ENCODE results near the gene CD28. TPM values are rescaled to one million over a fixed set of nuclear protein-coding genes. Genes with fewer than 3 reads are reported as not detected.

The CD28 gene
- total and polyA plus RNA-seq, 4 donors = 0.14 to 3.0 (median 0.92) TPM

DNA sequence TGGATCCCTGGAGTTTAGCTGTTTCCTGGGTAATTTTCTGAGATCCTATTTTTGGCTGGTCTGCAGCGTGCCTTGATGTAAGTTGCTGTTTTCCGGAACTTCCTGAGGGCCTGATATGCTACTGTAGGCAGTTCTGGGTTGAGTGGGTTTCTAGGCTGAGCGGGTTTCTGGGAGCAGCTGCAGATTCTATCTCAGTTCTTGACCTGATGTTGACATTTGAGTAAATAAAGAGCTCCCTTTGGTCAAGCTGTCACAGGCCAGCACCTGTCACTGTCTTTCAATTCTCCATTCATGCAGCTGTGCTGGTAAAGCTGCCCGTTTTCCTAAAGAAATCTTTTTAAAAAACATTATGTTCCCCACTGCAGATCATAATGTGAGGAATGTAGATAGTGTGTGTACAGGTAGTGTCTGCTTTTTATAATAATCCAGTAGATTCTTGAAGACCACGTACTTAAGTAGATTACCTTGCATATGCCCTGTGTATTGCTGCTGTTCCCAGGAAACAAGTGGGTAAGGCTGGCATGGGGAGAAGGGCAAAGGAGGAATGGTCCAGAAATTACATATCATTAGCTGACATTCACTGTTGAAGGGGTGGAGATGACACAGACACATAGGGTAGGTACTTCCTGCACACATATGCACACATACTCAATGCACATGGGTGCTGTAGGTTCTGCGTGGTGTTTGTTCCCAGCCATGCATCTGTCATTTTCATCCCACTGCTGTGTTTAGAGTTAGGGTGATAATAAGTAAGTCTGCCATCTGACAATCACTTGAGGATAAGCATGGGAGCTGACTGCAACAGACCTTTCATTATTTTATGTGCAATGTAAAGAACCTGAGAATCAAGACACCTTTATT, 25.9 kb downstream of the CD28 start:
- no peak for ATAC-seq (ENCODE audit: insufficient read depth, low FRiP score)
- Histone ChIP-seq H3K27me3 (ENCODE audit: control insufficient read depth in 3 of 3, insufficient read depth in 3 of 3, low read length in 2 of 3) (no peaks in the 10 kb centered on the region), H3K27ac (ENCODE audit: low read depth in 1 of 2, low read length in 1 of 2) (no peak overlapping the region), H3K9me3 (ENCODE audit: control insufficient read depth in 4 of 4, insufficient read depth in 3 of 4, low read length in 3 of 4) (no peaks in the 10 kb centered on the region), H3K4me3 (no peak overlapping the region), H3K36me3 (ENCODE audit: control insufficient read depth in 4 of 4, insufficient read depth in 4 of 4, low read length in 4 of 4) (no peaks in the 10 kb centered on the region), H3K4me1 (ENCODE audit: control insufficient read depth in 5 of 5, insufficient read depth in 5 of 5, low read length in 5 of 5) (peaks cover 0 to 1% (median 0%) of the 10 kb centered on the region in 5 donors), H3K9ac (ENCODE audit: insufficient read depth in 1 of 2, low read length in 2 of 2) (no peak overlapping the region)
- TF ChIP-seq, protein P1, sequence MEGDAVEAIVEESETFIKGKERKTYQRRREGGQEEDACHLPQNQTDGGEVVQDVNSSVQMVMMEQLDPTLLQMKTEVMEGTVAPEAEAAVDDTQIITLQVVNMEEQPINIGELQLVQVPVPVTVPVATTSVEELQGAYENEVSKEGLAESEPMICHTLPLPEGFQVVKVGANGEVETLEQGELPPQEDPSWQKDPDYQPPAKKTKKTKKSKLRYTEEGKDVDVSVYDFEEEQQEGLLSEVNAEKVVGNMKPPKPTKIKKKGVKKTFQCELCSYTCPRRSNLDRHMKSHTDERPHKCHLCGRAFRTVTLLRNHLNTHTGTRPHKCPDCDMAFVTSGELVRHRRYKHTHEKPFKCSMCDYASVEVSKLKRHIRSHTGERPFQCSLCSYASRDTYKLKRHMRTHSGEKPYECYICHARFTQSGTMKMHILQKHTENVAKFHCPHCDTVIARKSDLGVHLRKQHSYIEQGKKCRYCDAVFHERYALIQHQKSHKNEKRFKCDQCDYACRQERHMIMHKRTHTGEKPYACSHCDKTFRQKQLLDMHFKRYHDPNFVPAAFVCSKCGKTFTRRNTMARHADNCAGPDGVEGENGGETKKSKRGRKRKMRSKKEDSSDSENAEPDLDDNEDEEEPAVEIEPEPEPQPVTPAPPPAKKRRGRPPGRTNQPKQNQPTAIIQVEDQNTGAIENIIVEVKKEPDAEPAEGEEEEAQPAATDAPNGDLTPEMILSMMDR (IDR thresholded peaks at IDR 0.05; ENCODE audit: control extremely low read depth, extremely low read depth) = no peak
- DNase-seq = no peak
- 82 to 90% methylated on average over 6 of the region's 6 CpGs for WGBS, 2 donors

DNA sequence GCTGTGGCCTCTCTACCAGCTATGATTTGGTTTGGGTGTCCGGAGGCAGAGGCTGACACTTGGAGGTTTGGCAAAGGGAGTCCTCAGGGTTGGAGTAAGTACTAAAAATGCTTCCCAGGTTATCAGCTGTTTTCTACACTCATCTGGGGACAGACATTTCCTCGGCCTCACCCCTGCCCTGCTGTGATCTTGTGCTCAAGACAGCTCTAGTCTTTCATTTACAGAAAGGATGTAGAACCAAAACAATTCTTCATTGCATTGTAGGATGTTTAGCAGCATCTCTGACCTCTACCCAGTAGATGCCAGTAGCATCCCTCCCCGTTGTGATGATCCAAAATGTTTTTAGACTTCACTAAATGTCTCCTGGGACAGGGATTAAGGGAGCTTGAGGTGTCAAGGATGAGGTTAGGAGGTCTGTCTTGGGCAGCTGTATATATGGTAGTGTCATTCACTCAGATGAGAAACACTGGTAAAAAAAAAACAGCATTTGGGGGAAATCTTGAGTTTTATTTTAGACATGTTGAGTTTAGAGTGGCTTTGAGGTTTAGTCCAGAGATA, 26.6 kb downstream of the CD28 start:
- 82 to 92% methylated on average over 3 of the region's 3 CpGs for WGBS, 2 donors

DNA sequence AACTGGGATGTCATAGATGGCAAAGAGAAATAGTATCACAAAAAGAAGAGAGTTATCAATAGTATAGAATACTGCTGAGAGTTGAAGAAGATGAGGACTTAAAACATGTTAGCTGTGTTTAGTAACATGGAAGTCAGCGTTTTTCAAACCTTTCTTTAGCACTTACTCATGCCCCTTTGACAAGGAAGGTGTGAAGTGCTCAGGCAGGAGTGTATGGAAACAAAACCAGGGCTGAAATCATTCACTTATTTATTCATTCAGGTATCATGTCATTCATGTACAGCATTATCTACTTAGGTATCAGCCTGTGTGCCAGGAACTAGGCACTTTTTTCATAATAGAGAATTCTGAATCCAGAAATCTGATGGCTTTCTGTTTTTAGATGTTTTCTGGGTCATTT, 27.2 kb downstream of the CD28 start:
- Histone ChIP-seq H3K36me3 (ENCODE audit: control insufficient read depth in 4 of 4, insufficient read depth in 4 of 4, low read length in 4 of 4) (no peaks in the 10 kb centered on the region), H3K4me3 (no peak overlapping the region), H3K27me3 (ENCODE audit: control insufficient read depth in 3 of 3, insufficient read depth in 3 of 3, low read length in 2 of 3) (no peaks in the 10 kb centered on the region), H3K9ac (ENCODE audit: insufficient read depth in 1 of 2, low read length in 2 of 2) (no peak overlapping the region), H3K4me1 (ENCODE audit: control insufficient read depth in 5 of 5, insufficient read depth in 5 of 5, low read length in 5 of 5) (peaks cover 0 to 1% (median 0%) of the 10 kb centered on the region in 5 donors), H3K27ac (ENCODE audit: low read depth in 1 of 2, low read length in 1 of 2) (no peak overlapping the region), H3K9me3 (ENCODE audit: control insufficient read depth in 4 of 4, insufficient read depth in 3 of 4, low read length in 3 of 4) (no peaks in the 10 kb centered on the region)
- DNase-seq (no peak), ATAC-seq (ENCODE audit: insufficient read depth, low FRiP score) (no peak)
- TF ChIP-seq, protein P1 (IDR thresholded peaks at IDR 0.05; ENCODE audit: control extremely low read depth, extremely low read depth) = no peak
- 83 to 90% methylated on average over 1 of the region's 1 CpG for WGBS, 2 donors

More for the DNA sequence above, 26.6 kb downstream of the CD28 start:
- H3K9me3 ChIP-seq (ENCODE audit: control insufficient read depth in 4 of 4, insufficient read depth in 3 of 4, low read length in 3 of 4) = no peaks in the 10 kb centered on the region
- ATAC-seq (ENCODE audit: insufficient read depth, low FRiP score) = no peak
- H3K36me3 ChIP-seq (ENCODE audit: control insufficient read depth in 4 of 4, insufficient read depth in 4 of 4, low read length in 4 of 4) = no peaks in the 10 kb centered on the region
- H3K27me3 ChIP-seq (ENCODE audit: control insufficient read depth in 3 of 3, insufficient read depth in 3 of 3, low read length in 2 of 3) = no peaks in the 10 kb centered on the region
- peaks cover 0 to 1% (median 0%) of the 10 kb centered on the region in 5 donors for H3K4me1 ChIP-seq (ENCODE audit: control insufficient read depth in 5 of 5, insufficient read depth in 5 of 5, low read length in 5 of 5)
- TF ChIP-seq, protein P1 (IDR thresholded peaks at IDR 0.05; ENCODE audit: control extremely low read depth, extremely low read depth) = no peak
- H3K27ac ChIP-seq (ENCODE audit: low read depth in 1 of 2, low read length in 1 of 2) = no peak overlapping the region
- no peak for DNase-seq
- H3K9ac ChIP-seq (ENCODE audit: insufficient read depth in 1 of 2, low read length in 2 of 2) = no peak overlapping the region
- no peak overlapping the region for H3K4me3 ChIP-seq
